ENCODE measurements around the gene ZDHHC13.
"Not testable (repeated sequence)": the region's sequence is repeated elsewhere in the genome, so short reads cannot be mapped to it uniquely, and the experiment has no call there.

The ZDHHC13 gene

GRCh38 chr11:19100885-19101284 is 16.1 kb upstream of the ZDHHC13 start:
- DNase-seq (ENCODE audit: low read depth in 2 of 2): no peak

- DNase-seq (ENCODE audit: low read depth in 2 of 2): no peak
These were observed 15.0 kb upstream of the ZDHHC13 start for GRCh38 chr11:19101796-19102520.

GRCh38 chr11:19102521-19102900 is 14.5 kb upstream of the ZDHHC13 start:
- DNase-seq (ENCODE audit: low read depth in 2 of 2): no peak

GRCh38 chr11:19105011-19105410 is 12.0 kb upstream of the ZDHHC13 start:
- DNase-seq (ENCODE audit: low read depth in 2 of 2): no peak

- no peak for DNase-seq (ENCODE audit: low read depth in 2 of 2)
These were observed 9.8 kb upstream of the ZDHHC13 start for GRCh38 chr11:19107125-19107524.

- no peak for DNase-seq (ENCODE audit: low read depth in 2 of 2)
These were observed 6.7 kb upstream of the ZDHHC13 start for GRCh38 chr11:19110295-19110694.

GRCh38 chr11:19111809-19112208 is 5.2 kb upstream of the ZDHHC13 start:
- DNase-seq (ENCODE audit: low read depth in 2 of 2): no peak

- no peak for DNase-seq (ENCODE audit: low read depth in 2 of 2)
These were observed 545 bp upstream of the ZDHHC13 start for GRCh38 chr11:19116276-19116970.

GRCh38 chr11:19117760-19118097 is 761 bp downstream of the ZDHHC13 start:
- no peak for DNase-seq (ENCODE audit: low read depth in 2 of 2)

- DNase-seq (ENCODE audit: low read depth in 2 of 2): no peak
These were observed 4.7 kb downstream of the ZDHHC13 start for GRCh38 chr11:19121646-19122045.

GRCh38 chr11:19122960-19123615 is 6.1 kb downstream of the ZDHHC13 start:
- DNase-seq (ENCODE audit: low read depth in 2 of 2): no peak

- DNase-seq (ENCODE audit: low read depth in 2 of 2): not testable (repeated sequence)
These were observed 9.8 kb downstream of the ZDHHC13 start for GRCh38 chr11:19126562-19127325.

- DNase-seq (ENCODE audit: low read depth in 2 of 2): no peak
These were observed 17.0 kb downstream of the ZDHHC13 start for GRCh38 chr11:19134004-19134403.

- not testable (repeated sequence) for DNase-seq (ENCODE audit: low read depth in 2 of 2)
These were observed 19.9 kb downstream of the ZDHHC13 start for GRCh38 chr11:19136884-19137283.

- DNase-seq (ENCODE audit: low read depth in 2 of 2): no peak
These were observed 28.4 kb downstream of the ZDHHC13 start for GRCh38 chr11:19145319-19145718.

GRCh38 chr11:19156892-19157291 is 39.9 kb downstream of the ZDHHC13 start:
- no peak for DNase-seq (ENCODE audit: low read depth in 2 of 2)

- no peak for DNase-seq (ENCODE audit: low read depth in 2 of 2)
These were observed 43.9 kb downstream of the ZDHHC13 start for GRCh38 chr11:19160847-19161246.

GRCh38 chr11:19161651-19162050 is 44.7 kb downstream of the ZDHHC13 start:
- DNase-seq (ENCODE audit: low read depth in 2 of 2): no peak

GRCh38 chr11:19162951-19163505 is 46.1 kb downstream of the ZDHHC13 start:
- DNase-seq (ENCODE audit: low read depth in 2 of 2): no peak

- no peak for DNase-seq (ENCODE audit: low read depth in 2 of 2)
These were observed 46.6 kb downstream of the ZDHHC13 start for GRCh38 chr11:19163617-19164016.

- DNase-seq (ENCODE audit: low read depth in 2 of 2): no peak
These were observed 47.4 kb downstream of the ZDHHC13 start for GRCh38 chr11:19164230-19164855.
